Measurements from ENCODE around the gene LRRC40. TPM values are rescaled to one million over a fixed set of nuclear protein-coding genes. Genes with fewer than 3 reads are reported as not detected.

LRRC40 gene
- polyA plus RNA-seq, 3 donors: 4.3 to 6.3 (median 5.0) TPM

DNA sequence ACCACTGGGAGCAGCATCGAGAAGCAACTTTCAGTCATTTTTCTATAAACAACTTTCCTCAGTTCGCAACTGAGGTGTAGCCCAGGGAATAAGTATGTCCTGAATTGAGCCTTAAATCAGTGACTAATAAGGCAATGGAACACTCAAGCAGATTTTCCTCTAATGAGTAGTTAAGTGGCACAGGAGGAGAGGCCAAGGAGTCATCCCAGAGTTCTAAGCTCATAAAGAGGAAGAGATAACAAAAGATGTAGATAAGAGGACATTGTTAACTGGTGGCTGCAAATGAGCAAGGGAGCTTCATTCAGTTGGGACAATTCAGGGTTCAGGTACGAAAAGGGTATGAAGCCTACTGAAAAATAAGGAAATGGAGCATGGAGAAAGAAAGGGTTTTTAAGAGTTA is 64.5 kb downstream of the LRRC40 start:
- H3K27ac Mint-ChIP-seq: no peak overlapping the region

GRCh38 chr1:70140343-70140742 is 65.0 kb downstream of the LRRC40 start:
- no peak overlapping the region for H3K4me3 ChIP-seq (replicated peaks in 1 of 3; ENCODE audit: low read depth in 2 of 3, low read length in 3 of 3)
- no peak overlapping the region for H3K27ac Mint-ChIP-seq
- no peaks in the 10 kb centered on the region for H3K4me1 ChIP-seq (ENCODE audit: control insufficient read depth in 1 of 2, insufficient read depth in 2 of 2, low read length in 2 of 2)
- no peak overlapping the region for H3K4me2 ChIP-seq (replicated peaks; ENCODE audit: extremely low read depth, low read length, poor library complexity, severe bottlenecking)
- DNase-seq: no peak
- H3K36me3 Mint-ChIP-seq: peaks cover 0 to 4% of the 10 kb centered on the region in 2 donors
- no peaks in the 10 kb centered on the region for H3K4me1 Mint-ChIP-seq
- no peaks in the 10 kb centered on the region for H3K9me3 ChIP-seq (replicated peaks in 1 of 2; ENCODE audit: control insufficient read depth in 1 of 2, insufficient read depth in 1 of 2, low read length in 2 of 2)
- H4K20me1 ChIP-seq (ENCODE audit: insufficient read depth, low read length): no peaks in the 10 kb centered on the region
- intact Hi-C loops (cut with micrococcal nuclease): no loop called here
- TF ChIP-seq CTCF (IDR thresholded peaks at IDR 0.05): no peak
- H2AFZ ChIP-seq (ENCODE audit: insufficient read depth, low read depth, low read length, poor library complexity, severe bottlenecking): no peak overlapping the region
- H3K27ac ChIP-seq (ENCODE audit: low read depth in 1 of 2, low read length in 2 of 2): no peak overlapping the region
- peaks cover 3 to 22% of the 10 kb centered on the region in 2 donors for H3K36me3 ChIP-seq (replicated peaks in 1 of 2; ENCODE audit: control insufficient read depth in 1 of 2, insufficient read depth in 2 of 2, low read length in 2 of 2)
- H3K27me3 Mint-ChIP-seq (ENCODE audit: low read depth in 3 of 3): peaks cover 0 to 3% (median 0%) of the 10 kb centered on the region in 3 donors
- H3K9me3 Mint-ChIP-seq: no peaks in the 10 kb centered on the region
- H3K4me3 Mint-ChIP-seq: no peak overlapping the region
- H3K79me2 ChIP-seq (ENCODE audit: insufficient read depth, low read length): no peaks in the 10 kb centered on the region
- H3K27me3 ChIP-seq (ENCODE audit: control insufficient read depth in 2 of 2, insufficient read depth in 2 of 2, low read length in 2 of 2): no peaks in the 10 kb centered on the region
- H3K9ac ChIP-seq (ENCODE audit: insufficient read depth, low read length, poor library complexity, severe bottlenecking): no peak overlapping the region

More for the DNA sequence above, 64.5 kb downstream of the LRRC40 start:
- H3K4me3 Mint-ChIP-seq: no peak overlapping the region
- intact Hi-C loops (cut with micrococcal nuclease): no loop called here
- H3K9me3 ChIP-seq (replicated peaks in 1 of 2; ENCODE audit: control insufficient read depth in 1 of 2, insufficient read depth in 1 of 2, low read length in 2 of 2): no peaks in the 10 kb centered on the region
- no peak overlapping the region for H3K4me2 ChIP-seq (replicated peaks; ENCODE audit: extremely low read depth, low read length, poor library complexity, severe bottlenecking)
- H4K20me1 ChIP-seq (ENCODE audit: insufficient read depth, low read length): no peaks in the 10 kb centered on the region
- no peaks in the 10 kb centered on the region for H3K79me2 ChIP-seq (ENCODE audit: insufficient read depth, low read length)
- H3K27me3 Mint-ChIP-seq (ENCODE audit: low read depth in 3 of 3): peaks cover 0 to 3% (median 0%) of the 10 kb centered on the region in 3 donors
- DNase-seq: no peak
- WGBS (ENCODE audit: insufficient coverage): no CpG with 5 or more reads among the region's 3 CpGs
- no peaks in the 10 kb centered on the region for H3K27me3 ChIP-seq (ENCODE audit: control insufficient read depth in 2 of 2, insufficient read depth in 2 of 2, low read length in 2 of 2)
- H3K4me1 ChIP-seq (ENCODE audit: control insufficient read depth in 1 of 2, insufficient read depth in 2 of 2, low read length in 2 of 2): no peaks in the 10 kb centered on the region
- no peaks in the 10 kb centered on the region for H3K4me1 Mint-ChIP-seq
- H2AFZ ChIP-seq (ENCODE audit: insufficient read depth, low read depth, low read length, poor library complexity, severe bottlenecking): no peak overlapping the region
- TF ChIP-seq CTCF (IDR thresholded peaks at IDR 0.05): no peak
- H3K9me3 Mint-ChIP-seq: no peaks in the 10 kb centered on the region
- no peak overlapping the region for H3K4me3 ChIP-seq (replicated peaks in 1 of 3; ENCODE audit: low read depth in 2 of 3, low read length in 3 of 3)
- no peak overlapping the region for H3K9ac ChIP-seq (ENCODE audit: insufficient read depth, low read length, poor library complexity, severe bottlenecking)
- peaks cover 0 to 4% of the 10 kb centered on the region in 2 donors for H3K36me3 Mint-ChIP-seq
- no peak overlapping the region for H3K27ac ChIP-seq (ENCODE audit: low read depth in 1 of 2, low read length in 2 of 2)
- peaks cover 7 to 26% of the 10 kb centered on the region in 2 donors for H3K36me3 ChIP-seq (replicated peaks in 1 of 2; ENCODE audit: control insufficient read depth in 1 of 2, insufficient read depth in 2 of 2, low read length in 2 of 2)
